OCI-LY7 (cell line): ENCODE data around the gene PSD4.

ENCODE experiments used
- CTCF ChIP-seq: fragments of 200-600 bp; sonication (generic); conservative IDR thresholded peaks from 2 replicates; pipeline ENCODE4 v1.5.1; 2014; ENCODE audit warnings: mild to moderate bottlenecking, antibody characterized with exemption, low read length, moderate library complexity, mixed read lengths
- EZH2phosphoT487 ChIP-seq: fragments of 200-600 bp; sonication (generic); IDR thresholded peaks from 2 replicates; pipeline ENCODE4 v1.6.1; 2018; ENCODE audit warnings: low read depth, borderline replicate concordance, mild to moderate bottlenecking, mixed run types, antibody characterized with exemption, low read length, moderate library complexity, mixed read lengths

- no peak for TF ChIP-seq CTCF
- no peak for TF ChIP-seq EZH2phosphoT487
Observed at GRCh38 chr2:113253453-113253852, 79.7 kb downstream of the PSD4 start.
